PFSK-1 (cell line): Measurements from ENCODE around the gene ESCO1.
A peak's percentile ranks its signal among the peaks of the same experiment; 100 is the strongest.

Source experiments
- FOXP2 ChIP-seq: optimal IDR thresholded peaks from 2 replicates; pipeline ENCODE3; 2011; ENCODE audit warnings: borderline replicate concordance, control low read depth, inconsistent platforms; ENCODE audit not compliant: insufficient read depth; ENCODE audit errors: extremely low read length, extremely low read depth
- POLR2AphosphoS5 ChIP-seq: IDR thresholded peaks from 2 replicates; pipeline ENCODE4 v1.6.1; 2012; ENCODE audit warnings: low read depth, mild to moderate bottlenecking, control low read depth, low read length, moderate library complexity
- SIN3A ChIP-seq: IDR thresholded peaks from 2 replicates; pipeline ENCODE4 v1.6.1; 2012; ENCODE audit warnings: mild to moderate bottlenecking, low read length, moderate library complexity, borderline replicate concordance; ENCODE audit not compliant: insufficient read depth
- TAF1 ChIP-seq: IDR thresholded peaks from 2 replicates; pipeline ENCODE4 v1.6.1; 2012; ENCODE audit warnings: low read length, control low read depth, borderline replicate concordance; ENCODE audit not compliant: insufficient read depth
- TF ChIP-seq, protein P1 (sequence below), 2 experiments: IDR thresholded peaks; 2 replicates each; pipeline versions ENCODE4 v1.6.1 to v1.8.0; 2011 to 2012; ENCODE audit warnings: low read depth in 2 of 2, low read length in 2 of 2, control low read depth in 1 of 2, inconsistent platforms in 1 of 2, mild to moderate bottlenecking in 1 of 2, moderate library complexity in 1 of 2; ENCODE audit not compliant: insufficient read depth in 1 of 2

The ESCO1 gene

DNA sequence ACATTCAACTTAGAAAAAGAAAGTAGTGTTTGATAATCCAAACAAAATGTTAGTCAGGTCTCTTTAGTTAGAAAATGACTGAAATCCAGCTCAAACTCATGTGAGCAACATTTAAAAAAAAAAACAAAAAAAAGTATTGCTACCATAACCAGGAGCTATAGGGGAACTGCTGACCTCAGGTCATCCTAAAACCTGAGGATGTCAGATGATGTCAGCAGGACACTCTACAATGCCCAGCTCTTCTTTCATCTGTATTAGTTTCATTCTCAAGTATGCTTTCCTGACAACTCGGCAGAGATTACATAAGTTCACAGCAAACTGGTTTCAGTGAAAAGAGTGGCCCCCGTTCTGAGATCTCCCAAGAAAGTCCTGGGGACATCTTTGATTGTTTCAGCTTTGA, 4.2 kb upstream of the ESCO1 start:
- no peak for TF ChIP-seq SIN3A
- no peak for TF ChIP-seq POLR2AphosphoS5
- TF ChIP-seq, protein P1, sequence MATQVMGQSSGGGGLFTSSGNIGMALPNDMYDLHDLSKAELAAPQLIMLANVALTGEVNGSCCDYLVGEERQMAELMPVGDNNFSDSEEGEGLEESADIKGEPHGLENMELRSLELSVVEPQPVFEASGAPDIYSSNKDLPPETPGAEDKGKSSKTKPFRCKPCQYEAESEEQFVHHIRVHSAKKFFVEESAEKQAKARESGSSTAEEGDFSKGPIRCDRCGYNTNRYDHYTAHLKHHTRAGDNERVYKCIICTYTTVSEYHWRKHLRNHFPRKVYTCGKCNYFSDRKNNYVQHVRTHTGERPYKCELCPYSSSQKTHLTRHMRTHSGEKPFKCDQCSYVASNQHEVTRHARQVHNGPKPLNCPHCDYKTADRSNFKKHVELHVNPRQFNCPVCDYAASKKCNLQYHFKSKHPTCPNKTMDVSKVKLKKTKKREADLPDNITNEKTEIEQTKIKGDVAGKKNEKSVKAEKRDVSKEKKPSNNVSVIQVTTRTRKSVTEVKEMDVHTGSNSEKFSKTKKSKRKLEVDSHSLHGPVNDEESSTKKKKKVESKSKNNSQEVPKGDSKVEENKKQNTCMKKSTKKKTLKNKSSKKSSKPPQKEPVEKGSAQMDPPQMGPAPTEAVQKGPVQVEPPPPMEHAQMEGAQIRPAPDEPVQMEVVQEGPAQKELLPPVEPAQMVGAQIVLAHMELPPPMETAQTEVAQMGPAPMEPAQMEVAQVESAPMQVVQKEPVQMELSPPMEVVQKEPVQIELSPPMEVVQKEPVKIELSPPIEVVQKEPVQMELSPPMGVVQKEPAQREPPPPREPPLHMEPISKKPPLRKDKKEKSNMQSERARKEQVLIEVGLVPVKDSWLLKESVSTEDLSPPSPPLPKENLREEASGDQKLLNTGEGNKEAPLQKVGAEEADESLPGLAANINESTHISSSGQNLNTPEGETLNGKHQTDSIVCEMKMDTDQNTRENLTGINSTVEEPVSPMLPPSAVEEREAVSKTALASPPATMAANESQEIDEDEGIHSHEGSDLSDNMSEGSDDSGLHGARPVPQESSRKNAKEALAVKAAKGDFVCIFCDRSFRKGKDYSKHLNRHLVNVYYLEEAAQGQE (IDR thresholded peaks at IDR 0.05; ENCODE audit: insufficient read depth in 1 of 2, low read depth in 2 of 2, low read length in 2 of 2), result no peak
- no peak for TF ChIP-seq FOXP2
- TF ChIP-seq TAF1, result no peak

DNA sequence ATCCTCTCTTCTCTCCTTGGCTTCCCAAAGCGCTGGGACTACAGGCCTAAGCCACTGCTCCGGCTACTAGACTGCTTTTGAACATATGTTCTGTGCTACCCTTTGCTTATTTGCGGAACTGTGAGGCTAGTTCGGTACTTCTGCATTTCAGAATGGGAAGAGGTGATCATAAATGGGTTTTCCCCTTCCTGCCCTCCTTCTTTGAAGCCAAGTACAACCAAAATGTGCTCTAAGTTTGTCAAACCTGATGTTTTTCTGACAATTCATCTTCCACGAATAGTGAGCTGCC, 1.7 kb upstream of the ESCO1 start:
- TF ChIP-seq, protein P1 (IDR thresholded peaks at IDR 0.05; ENCODE audit: insufficient read depth in 1 of 2, low read depth in 2 of 2, low read length in 2 of 2), result no peak
- TF ChIP-seq SIN3A (no peak), POLR2AphosphoS5 (no peak), TAF1 (no peak), FOXP2 (no peak)

DNA sequence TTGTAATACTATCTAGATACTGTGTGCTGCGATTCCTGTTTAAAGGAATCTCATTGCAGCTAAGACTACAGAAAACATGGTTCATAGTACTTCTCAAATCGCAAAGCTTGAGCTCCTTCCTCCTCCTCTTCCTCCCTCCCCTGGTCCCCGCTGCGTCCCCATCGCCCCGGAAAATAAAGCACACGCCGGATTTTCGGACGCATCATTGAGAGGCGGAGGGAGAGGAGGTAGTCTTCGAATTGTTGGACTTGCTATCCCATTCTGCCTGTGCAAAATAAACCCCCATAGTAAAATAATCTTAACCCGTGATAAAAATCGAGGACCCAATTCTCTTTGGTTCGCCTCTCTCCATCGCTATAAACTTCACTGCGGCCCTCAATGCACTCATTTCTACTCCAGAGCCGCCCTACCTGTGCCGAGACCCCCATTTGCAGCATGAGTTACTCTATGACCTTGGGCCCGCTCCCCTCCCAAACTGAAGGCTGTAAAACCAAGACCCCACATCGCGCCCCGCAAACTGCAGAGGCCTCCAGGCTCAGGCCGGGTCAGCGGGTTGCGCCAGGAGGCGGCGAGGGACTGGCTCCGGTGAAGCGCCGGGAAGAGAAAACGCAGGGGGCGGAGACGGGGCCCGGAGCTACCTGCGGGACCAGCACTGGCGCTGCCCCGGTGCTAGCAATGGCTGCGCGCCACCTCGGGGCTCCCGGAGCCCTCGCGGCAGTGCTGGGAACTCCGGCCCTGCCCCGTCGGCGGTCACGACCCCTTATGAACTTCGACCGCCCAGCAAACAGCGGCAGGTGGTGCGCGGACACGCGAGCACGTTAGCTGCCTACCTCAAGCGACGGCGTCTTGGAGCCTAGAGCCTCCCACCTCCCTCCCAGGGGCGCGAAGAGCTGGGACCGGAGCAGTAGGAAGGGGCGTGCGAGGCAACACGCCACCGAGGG, 649 bp downstream of the ESCO1 start:
- TF ChIP-seq FOXP2, result peak; percentile 45
- TF ChIP-seq SIN3A, result no peak

DNA sequence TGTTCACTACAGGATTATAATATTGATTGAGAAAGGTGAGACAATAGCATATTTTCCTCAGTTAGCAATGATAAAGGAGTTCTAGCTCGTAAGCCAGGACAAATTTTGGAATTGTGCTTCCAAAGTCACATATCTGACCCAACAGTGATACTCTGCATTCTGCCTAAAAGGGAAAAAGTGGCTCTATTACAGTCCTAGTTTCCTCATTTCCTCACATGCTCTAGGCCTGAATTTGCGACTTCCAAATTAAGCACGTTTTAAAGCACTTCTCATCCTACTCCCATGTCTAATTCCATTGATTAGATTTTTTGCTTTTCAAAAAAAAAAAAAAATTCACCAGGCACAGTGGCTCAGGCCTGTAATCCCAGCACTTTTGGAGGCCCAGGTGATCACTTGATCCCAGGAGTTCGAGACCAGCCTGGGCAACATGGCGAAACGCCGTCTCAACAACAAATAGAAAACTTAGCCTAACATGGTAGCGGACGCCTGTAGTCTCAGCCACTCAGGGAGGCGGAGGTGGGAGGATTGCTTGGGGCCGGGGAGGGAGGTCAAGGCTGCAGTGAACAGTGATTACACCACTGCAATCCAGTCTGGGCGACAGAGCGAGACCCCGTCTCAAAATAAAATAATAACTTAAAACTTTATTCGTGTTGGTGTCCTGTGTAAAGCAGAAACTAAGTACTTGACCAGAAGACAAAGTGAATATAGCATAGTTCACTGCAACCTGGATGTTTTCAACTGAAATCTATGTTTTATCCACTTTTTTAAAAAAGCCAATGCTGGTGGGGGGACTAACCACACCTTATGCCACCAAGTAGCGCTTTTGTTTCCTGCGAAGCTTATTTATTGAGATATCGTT, 1.5 kb downstream of the ESCO1 start:
- TF ChIP-seq SIN3A (no peak), POLR2AphosphoS5 (no peak), FOXP2 (no peak), TAF1 (no peak)
- TF ChIP-seq, protein P1 (IDR thresholded peaks at IDR 0.05; ENCODE audit: insufficient read depth in 1 of 2, low read depth in 2 of 2, low read length in 2 of 2), result no peak

DNA sequence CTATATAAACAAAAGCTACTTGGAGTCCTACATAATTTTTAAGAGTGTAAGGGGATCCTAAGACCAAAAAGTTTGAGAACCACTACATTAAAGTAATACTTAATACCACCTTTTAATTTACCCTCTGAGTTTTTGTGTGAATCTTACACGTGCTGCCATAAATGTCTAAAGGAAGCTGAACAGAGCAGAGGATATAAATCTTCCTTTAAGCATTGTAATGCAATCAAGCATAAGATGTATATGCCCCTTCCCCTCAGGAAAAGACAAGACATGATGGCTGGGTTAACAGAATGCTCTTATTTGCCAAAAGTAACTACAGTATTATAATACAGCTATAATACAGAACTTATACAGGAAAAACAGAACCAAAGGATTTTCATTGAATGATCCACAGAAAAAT, 2.9 kb downstream of the ESCO1 start:
- TF ChIP-seq FOXP2 (no peak), POLR2AphosphoS5 (no peak), SIN3A (no peak), TAF1 (no peak)
- TF ChIP-seq, protein P1 (IDR thresholded peaks at IDR 0.05; ENCODE audit: insufficient read depth in 1 of 2, low read depth in 2 of 2, low read length in 2 of 2), result no peak
